NB4 (cell line): ENCODE measurements around the gene MBOAT1.

Experiments
- CTCF ChIP-seq: IDR thresholded peaks from one replicate; pipeline ENCODE4 v1.5.1; 2012; ENCODE audit warnings: low read depth, low read length
- MYC ChIP-seq: IDR thresholded peaks from 2 replicates; pipeline ENCODE4 v1.6.1; 2011; ENCODE audit warnings: low read depth, low read length
- POLR2A ChIP-seq: IDR thresholded peaks from 2 replicates; pipeline ENCODE4 v1.6.1; 2011; ENCODE audit warnings: mild to moderate bottlenecking; ENCODE audit not compliant: insufficient read length; ENCODE audit errors: extremely low read depth

- TF ChIP-seq CTCF (no peak), POLR2A (no peak), MYC (no peak)
These were observed 9.5 kb downstream of the MBOAT1 start for GRCh38 chr6:20202699-20203302.
